ENCODE results near the gene SCT. TPM values are rescaled to one million over a fixed set of nuclear protein-coding genes. Genes with fewer than 3 reads are reported as not detected.

The SCT gene
- total and polyA plus RNA-seq, 2 experiments from 2014 or later = 2.6 TPM; not detected in 1

DNA sequence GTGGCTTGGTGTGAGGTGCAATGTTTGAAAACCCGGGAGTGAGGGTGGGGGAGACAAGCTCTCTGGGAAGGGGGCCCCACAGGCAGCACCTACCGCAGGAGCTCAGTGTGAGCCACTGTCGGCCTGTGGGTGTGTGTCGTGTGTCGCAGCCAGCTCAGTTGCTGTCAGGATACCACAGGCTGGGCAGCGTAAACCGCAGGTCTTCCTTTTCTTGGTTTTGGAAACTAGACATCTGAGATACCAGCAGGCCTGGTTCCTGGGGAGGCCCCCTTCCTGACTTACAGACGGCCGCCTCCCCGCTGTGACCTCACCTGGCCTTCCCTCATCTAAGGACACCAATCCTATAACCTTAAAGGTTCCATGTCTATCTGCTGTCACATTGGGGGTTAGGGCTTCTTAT lies 30.6 kb downstream of the SCT start:
- H3K9me3 Mint-ChIP-seq = no peaks in the 10 kb centered on the region; the same call in 1 of the 3 replicates
- H3F3A ChIP-seq (replicated peaks; ENCODE audit: low read depth) = peaks cover 11% of the 10 kb centered on the region; the same call in 1 of the 2 replicates
- H3K9me2 ChIP-seq (ENCODE audit: insufficient read depth) = no peaks in the 10 kb centered on the region
- H3K4me3 ChIP-seq = no peak overlapping the region
- no peak for ATAC-seq
- no peak for DNase-seq (ENCODE audit: low spot score)
- peaks cover 13% of the 10 kb centered on the region for H3K27me3 Mint-ChIP-seq (ENCODE audit: insufficient read depth, low read depth, poor library complexity)
- H3K27ac ChIP-seq (ENCODE audit: low read depth) = peak overlapping the region; percentile 55; the same call in 1 of the 2 replicates
- TF ChIP-seq STAT1 (IDR thresholded peaks at IDR 0.05; ENCODE audit: unreplicated experiment) (no peak), NANOG (IDR thresholded peaks at IDR 0.05; ENCODE audit: borderline replicate concordance) (no peak), ZNF331 (CRISPR knock-in tag; IDR thresholded peaks at IDR 0.05; ENCODE audit: low read depth) (no peak), EZH2phosphoT487 (IDR thresholded peaks at IDR 0.05; ENCODE audit: unreplicated experiment) (no peak), CREB1 (CRISPR knock-in tag; IDR thresholded peaks at IDR 0.05; ENCODE audit: low read depth) (no peak)
- TF ChIP-seq, protein P1, sequence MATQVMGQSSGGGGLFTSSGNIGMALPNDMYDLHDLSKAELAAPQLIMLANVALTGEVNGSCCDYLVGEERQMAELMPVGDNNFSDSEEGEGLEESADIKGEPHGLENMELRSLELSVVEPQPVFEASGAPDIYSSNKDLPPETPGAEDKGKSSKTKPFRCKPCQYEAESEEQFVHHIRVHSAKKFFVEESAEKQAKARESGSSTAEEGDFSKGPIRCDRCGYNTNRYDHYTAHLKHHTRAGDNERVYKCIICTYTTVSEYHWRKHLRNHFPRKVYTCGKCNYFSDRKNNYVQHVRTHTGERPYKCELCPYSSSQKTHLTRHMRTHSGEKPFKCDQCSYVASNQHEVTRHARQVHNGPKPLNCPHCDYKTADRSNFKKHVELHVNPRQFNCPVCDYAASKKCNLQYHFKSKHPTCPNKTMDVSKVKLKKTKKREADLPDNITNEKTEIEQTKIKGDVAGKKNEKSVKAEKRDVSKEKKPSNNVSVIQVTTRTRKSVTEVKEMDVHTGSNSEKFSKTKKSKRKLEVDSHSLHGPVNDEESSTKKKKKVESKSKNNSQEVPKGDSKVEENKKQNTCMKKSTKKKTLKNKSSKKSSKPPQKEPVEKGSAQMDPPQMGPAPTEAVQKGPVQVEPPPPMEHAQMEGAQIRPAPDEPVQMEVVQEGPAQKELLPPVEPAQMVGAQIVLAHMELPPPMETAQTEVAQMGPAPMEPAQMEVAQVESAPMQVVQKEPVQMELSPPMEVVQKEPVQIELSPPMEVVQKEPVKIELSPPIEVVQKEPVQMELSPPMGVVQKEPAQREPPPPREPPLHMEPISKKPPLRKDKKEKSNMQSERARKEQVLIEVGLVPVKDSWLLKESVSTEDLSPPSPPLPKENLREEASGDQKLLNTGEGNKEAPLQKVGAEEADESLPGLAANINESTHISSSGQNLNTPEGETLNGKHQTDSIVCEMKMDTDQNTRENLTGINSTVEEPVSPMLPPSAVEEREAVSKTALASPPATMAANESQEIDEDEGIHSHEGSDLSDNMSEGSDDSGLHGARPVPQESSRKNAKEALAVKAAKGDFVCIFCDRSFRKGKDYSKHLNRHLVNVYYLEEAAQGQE (IDR thresholded peaks at IDR 0.05; ENCODE audit: unreplicated experiment) = no peak
- TF ChIP-seq, protein P2, sequence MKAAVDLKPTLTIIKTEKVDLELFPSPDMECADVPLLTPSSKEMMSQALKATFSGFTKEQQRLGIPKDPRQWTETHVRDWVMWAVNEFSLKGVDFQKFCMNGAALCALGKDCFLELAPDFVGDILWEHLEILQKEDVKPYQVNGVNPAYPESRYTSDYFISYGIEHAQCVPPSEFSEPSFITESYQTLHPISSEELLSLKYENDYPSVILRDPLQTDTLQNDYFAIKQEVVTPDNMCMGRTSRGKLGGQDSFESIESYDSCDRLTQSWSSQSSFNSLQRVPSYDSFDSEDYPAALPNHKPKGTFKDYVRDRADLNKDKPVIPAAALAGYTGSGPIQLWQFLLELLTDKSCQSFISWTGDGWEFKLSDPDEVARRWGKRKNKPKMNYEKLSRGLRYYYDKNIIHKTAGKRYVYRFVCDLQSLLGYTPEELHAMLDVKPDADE (IDR thresholded peaks at IDR 0.05) = no peak
- no peaks in the 10 kb centered on the region for H3K4me1 Mint-ChIP-seq
- no peak overlapping the region for H3K4me2 ChIP-seq
- H3K36me3 Mint-ChIP-seq (ENCODE audit: low read depth) = peaks cover 71% of the 10 kb centered on the region
- H3K79me2 ChIP-seq (replicated peaks; ENCODE audit: insufficient read depth) = peaks cover 5% of the 10 kb centered on the region; the same call in 1 of the 2 replicates
- H3K36me3 ChIP-seq (ENCODE audit: insufficient read depth) = peaks cover 25% of the 10 kb centered on the region
- no peak overlapping the region for H2AFZ ChIP-seq
- H3K4me3 Mint-ChIP-seq = no peak overlapping the region; the same call in 2 of the 3 replicates
- H3K4me1 ChIP-seq (ENCODE audit: insufficient read depth) = no peaks in the 10 kb centered on the region
- no peak overlapping the region for H3K27ac Mint-ChIP-seq
- peaks cover 24% of the 10 kb centered on the region; the same call in 1 of the 2 replicates for H4K20me1 ChIP-seq (replicated peaks; ENCODE audit: insufficient read depth)
- no peaks in the 10 kb centered on the region for H3K27me3 ChIP-seq (ENCODE audit: insufficient read depth)

DNA sequence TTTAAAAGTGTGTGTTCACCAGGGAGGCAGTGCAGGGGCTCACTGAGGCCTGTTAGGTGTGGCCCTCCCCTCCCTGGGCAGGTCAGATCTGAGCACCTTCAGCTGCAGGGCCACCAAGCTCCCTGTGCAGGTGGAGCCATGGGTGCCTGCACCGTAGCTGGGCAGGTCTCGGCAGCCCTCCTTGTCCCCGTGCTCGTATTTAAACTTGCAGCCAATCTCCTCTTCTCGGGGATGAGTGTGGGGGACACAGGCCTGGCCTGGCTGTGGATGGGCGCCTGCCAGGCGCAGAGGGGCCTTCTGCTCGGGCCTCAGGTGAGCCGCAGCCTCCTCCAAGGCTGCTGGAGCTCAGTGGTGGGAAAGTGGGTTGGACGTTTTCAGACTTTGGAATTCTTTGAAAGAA lies 31.6 kb downstream of the SCT start:
- TF ChIP-seq ZNF331 (CRISPR knock-in tag; IDR thresholded peaks at IDR 0.05; ENCODE audit: low read depth) = no peak
- no peak for TF ChIP-seq POLR2AphosphoS5 (IDR thresholded peaks at IDR 0.05; ENCODE audit: low read depth)
- no peak for TF ChIP-seq EZH2phosphoT487 (IDR thresholded peaks at IDR 0.05; ENCODE audit: unreplicated experiment)
- TF ChIP-seq, protein P2 (IDR thresholded peaks at IDR 0.05) = no peak
- no peak for TF ChIP-seq STAT1 (IDR thresholded peaks at IDR 0.05; ENCODE audit: unreplicated experiment)
- TF ChIP-seq, protein P3, sequence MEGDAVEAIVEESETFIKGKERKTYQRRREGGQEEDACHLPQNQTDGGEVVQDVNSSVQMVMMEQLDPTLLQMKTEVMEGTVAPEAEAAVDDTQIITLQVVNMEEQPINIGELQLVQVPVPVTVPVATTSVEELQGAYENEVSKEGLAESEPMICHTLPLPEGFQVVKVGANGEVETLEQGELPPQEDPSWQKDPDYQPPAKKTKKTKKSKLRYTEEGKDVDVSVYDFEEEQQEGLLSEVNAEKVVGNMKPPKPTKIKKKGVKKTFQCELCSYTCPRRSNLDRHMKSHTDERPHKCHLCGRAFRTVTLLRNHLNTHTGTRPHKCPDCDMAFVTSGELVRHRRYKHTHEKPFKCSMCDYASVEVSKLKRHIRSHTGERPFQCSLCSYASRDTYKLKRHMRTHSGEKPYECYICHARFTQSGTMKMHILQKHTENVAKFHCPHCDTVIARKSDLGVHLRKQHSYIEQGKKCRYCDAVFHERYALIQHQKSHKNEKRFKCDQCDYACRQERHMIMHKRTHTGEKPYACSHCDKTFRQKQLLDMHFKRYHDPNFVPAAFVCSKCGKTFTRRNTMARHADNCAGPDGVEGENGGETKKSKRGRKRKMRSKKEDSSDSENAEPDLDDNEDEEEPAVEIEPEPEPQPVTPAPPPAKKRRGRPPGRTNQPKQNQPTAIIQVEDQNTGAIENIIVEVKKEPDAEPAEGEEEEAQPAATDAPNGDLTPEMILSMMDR (conservative IDR thresholded peaks at IDR 0.05; ENCODE audit: low read depth in 2 of 2) = no peak
- ATAC-seq (no peak), DNase-seq (ENCODE audit: low spot score) (no peak)
- H3K27me3 Mint-ChIP-seq (ENCODE audit: insufficient read depth, low read depth, poor library complexity) = peaks cover 13% of the 10 kb centered on the region
- H4K20me1 ChIP-seq (replicated peaks; ENCODE audit: insufficient read depth) = peaks cover 19% of the 10 kb centered on the region; the same call in 1 of the 2 replicates
- peaks cover 15% of the 10 kb centered on the region for H3F3A ChIP-seq (replicated peaks; ENCODE audit: low read depth)
- H3K9me3 Mint-ChIP-seq = no peaks in the 10 kb centered on the region; the same call in 1 of the 3 replicates
- H3K4me3 ChIP-seq = no peak overlapping the region
- H3K79me2 ChIP-seq (replicated peaks; ENCODE audit: insufficient read depth) = peaks cover 5% of the 10 kb centered on the region; the same call in 1 of the 2 replicates
- no peaks in the 10 kb centered on the region for H3K4me1 ChIP-seq (ENCODE audit: insufficient read depth)
- no peaks in the 10 kb centered on the region for H3K27me3 ChIP-seq (ENCODE audit: insufficient read depth)
- H3K36me3 Mint-ChIP-seq (ENCODE audit: low read depth) = peaks cover 76% of the 10 kb centered on the region
- no peaks in the 10 kb centered on the region for H3K4me1 Mint-ChIP-seq
- peaks cover 23% of the 10 kb centered on the region for H3K36me3 ChIP-seq (ENCODE audit: insufficient read depth)
- H3K4me3 Mint-ChIP-seq = no peak overlapping the region
- no peak overlapping the region for H3K27ac ChIP-seq (ENCODE audit: low read depth)
- no peak overlapping the region for H2AFZ ChIP-seq
- H3K4me2 ChIP-seq = no peak overlapping the region
- no peak overlapping the region for H3K27ac Mint-ChIP-seq
- no peaks in the 10 kb centered on the region for H3K9me2 ChIP-seq (ENCODE audit: insufficient read depth)

Measured in GM23338 (cell line).